Colonic mucosa (tissue), 4 donors: ENCODE data around the gene DPEP2. TPM values are rescaled to one million over a fixed set of nuclear protein-coding genes. Genes with fewer than 3 reads are reported as not detected.

ENCODE experiments used
- DNase-seq: peaks from one replicate; pipeline ENCODE4 v3.0.0-alpha.2; 2020
- H3K27ac ChIP-seq: fragments of 200-600 bp; one replicate; pipeline ENCODE4 v1.8.0; 2021
- H3K27me3 ChIP-seq: fragments of 200-600 bp; one replicate; pipeline ENCODE4 v1.8.0; 2021
- H3K36me3 ChIP-seq: fragments of 200-600 bp; one replicate; pipeline ENCODE4 v1.8.0; 2021
- H3K4me1 ChIP-seq: fragments of 200-600 bp; one replicate; pipeline ENCODE4 v1.8.0; 2021; ENCODE audit warnings: mild to moderate bottlenecking
- H3K4me3 ChIP-seq: fragments of 200-600 bp; one replicate; pipeline ENCODE4 v1.8.0; 2021
- H3K9ac ChIP-seq, 2 donors: one replicate each; pipeline ENCODE4 v1.7.0; 2013; ENCODE audit warnings: control low read depth in 2 of 2, low read depth in 2 of 2, low read length in 2 of 2
- H3K9me3 ChIP-seq: fragments of 200-600 bp; one replicate; pipeline ENCODE4 v1.8.0; 2021
- intact Hi-C: fragments of 100-400 bp; cut with DNase I; formaldehyde crosslinking; loops from one replicate; pipeline ENCODE4 v1.14.1; 2022
- total RNA-seq, 2 donors: library from RNA; stranded (reverse); fragmentation: NEBNext Ultra II Directional in 1 of 2; extraction: Animal tissue kit (Norgen Biotek cat#: 25700) in 1 of 2; gene quantifications; one replicate each; pipeline ENCODE4 v1.2.1, GENCODE V29; 2021
- TF ChIP-seq, protein P1 (sequence below): fragments of 200-600 bp; IDR thresholded peaks from one replicate; pipeline ENCODE4 v1.8.0; 2022; ENCODE audit warnings: antibody characterized with exemption, mild to moderate bottlenecking
- donor health status: healthy.
- donor health status: DM: no; HTN: no; CAD: no.
- donor health status: DM: no; HTN: no; CAD: no.

The DPEP2 gene
- total RNA-seq, 2 donors from 2014 or later: 0.88 to 0.96 TPM

DNA sequence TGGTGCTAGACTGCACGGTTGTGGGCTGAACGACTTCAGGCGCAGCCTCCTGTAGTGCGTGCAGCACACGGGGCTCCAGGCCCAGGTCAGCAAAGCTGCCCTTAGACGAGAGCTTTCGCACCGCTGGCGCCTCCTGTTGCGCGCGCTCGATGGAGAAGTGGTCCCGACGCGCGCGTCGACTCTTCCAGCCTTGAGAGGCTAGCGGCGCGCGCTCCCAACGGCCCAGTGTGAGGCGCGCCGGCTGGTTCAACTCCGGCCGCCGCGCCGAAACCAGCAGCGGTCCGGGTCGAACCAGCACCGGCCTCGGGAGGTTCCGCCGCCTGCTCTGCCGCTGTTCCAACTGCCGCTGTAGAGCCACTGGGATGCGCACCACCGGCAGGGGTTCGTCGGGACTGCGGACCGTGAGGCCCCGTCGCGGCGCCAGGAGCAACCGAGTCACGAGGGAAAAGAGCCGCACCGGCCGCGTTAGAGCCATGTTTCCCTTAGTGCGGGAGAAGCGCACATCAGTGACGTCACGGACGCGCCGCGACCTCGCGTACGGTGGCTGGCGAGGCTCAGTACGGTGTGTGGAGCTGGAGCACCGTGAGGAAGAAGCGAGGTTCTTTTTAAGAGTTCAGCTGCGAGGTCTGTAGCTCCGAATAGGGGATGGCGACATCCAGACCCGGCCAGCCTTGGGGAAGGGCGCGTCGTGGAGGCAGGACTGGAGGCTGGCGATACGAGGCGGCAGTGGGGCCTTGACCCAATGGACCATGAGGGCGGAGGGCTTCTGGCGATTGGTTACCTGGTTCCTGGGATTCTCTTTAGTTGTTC lies 23.6 kb upstream of the DPEP2 start, which contains the start of the genes DDX28 and DUS2:
TSS of gene DDX28 (minus strand) at position 505 of the 810 bp plus-strand sequence. CDS start at position 475, 30 bp downstream.
TSS of gene DUS2 (plus strand) at position 557 of the 810 bp plus-strand sequence. CDS start 14,740 bp downstream, outside the sequence.
- Histone ChIP-seq H3K36me3 (no peaks in the 10 kb centered on the region), H3K27me3 (no peaks in the 10 kb centered on the region), H3K9ac (peak within 1 kb of the TSS; percentile 89 to 92), H3K9me3 (no peaks in the 10 kb centered on the region), H3K27ac (peak within 1 kb of the TSS; percentile 71), H3K4me3 (peak within 1 kb of the TSS; percentile 98), H3K4me1 (peaks cover 17% of the 10 kb centered on the region)
- TF ChIP-seq, protein P1, sequence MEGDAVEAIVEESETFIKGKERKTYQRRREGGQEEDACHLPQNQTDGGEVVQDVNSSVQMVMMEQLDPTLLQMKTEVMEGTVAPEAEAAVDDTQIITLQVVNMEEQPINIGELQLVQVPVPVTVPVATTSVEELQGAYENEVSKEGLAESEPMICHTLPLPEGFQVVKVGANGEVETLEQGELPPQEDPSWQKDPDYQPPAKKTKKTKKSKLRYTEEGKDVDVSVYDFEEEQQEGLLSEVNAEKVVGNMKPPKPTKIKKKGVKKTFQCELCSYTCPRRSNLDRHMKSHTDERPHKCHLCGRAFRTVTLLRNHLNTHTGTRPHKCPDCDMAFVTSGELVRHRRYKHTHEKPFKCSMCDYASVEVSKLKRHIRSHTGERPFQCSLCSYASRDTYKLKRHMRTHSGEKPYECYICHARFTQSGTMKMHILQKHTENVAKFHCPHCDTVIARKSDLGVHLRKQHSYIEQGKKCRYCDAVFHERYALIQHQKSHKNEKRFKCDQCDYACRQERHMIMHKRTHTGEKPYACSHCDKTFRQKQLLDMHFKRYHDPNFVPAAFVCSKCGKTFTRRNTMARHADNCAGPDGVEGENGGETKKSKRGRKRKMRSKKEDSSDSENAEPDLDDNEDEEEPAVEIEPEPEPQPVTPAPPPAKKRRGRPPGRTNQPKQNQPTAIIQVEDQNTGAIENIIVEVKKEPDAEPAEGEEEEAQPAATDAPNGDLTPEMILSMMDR: no peak
- intact Hi-C loops: no loop called here
- peak; percentile 96 for DNase-seq

DNA sequence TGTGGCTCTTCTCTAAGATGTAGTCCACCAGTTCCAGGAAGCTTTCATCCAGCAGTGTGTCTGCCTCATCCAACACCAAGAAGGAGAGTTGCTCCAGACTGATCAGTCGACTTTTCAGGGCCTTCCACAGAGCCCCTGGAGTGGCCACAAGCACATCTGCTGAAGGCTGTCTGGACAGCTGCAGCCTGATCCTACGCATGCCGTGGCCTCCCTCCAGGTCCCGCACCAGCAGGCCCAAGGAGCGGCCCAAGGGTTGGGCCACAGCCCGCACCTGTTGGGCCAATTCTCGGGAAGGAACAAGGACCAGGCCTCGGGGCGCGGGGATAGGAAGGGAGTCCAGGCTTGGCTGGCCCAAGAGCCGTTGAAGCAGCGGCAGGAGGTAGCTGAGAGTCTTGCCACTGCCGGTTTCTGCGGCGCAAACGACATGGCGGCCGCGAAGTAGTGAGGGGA lies 23.0 kb upstream of the DPEP2 start:
- Histone ChIP-seq H3K4me1 (peaks cover 17% of the 10 kb centered on the region), H3K4me3 (peak overlapping the region; percentile 98), H3K27ac (no peak overlapping the region), H3K36me3 (no peaks in the 10 kb centered on the region), H3K9ac (peak overlapping the region; percentile 89 to 92), H3K27me3 (no peaks in the 10 kb centered on the region), H3K9me3 (no peaks in the 10 kb centered on the region)
- TF ChIP-seq, protein P1: no peak
- intact Hi-C loops: no loop called here
- DNase-seq: no peak

DNA sequence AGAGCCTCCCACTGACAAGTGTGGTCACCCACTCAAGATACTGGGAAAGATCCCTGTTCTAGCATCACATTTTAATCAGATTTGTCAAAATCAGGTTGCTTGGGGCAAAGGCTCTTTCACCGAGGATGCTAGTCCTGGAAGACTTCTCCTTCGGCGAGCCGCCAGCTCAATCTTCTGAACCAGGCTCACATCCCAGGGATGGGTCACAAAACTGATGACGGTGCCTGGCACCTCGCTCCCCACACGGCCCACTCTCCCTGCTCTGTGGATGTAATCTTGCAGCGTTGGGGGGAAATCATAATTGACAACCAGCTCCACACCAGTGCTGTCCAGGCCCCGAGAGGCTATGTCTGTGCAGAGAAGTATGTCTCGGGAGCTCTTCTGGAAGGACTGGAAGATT lies 22.2 kb upstream of the DPEP2 start:
- H3K9ac ChIP-seq: peak overlapping the region in 1 of 2 donors; percentile 92
- TF ChIP-seq, protein P1: no peak
- no peak overlapping the region for H3K27ac ChIP-seq
- H3K36me3 ChIP-seq: no peaks in the 10 kb centered on the region
- peaks cover 17% of the 10 kb centered on the region for H3K4me1 ChIP-seq
- H3K4me3 ChIP-seq: no peak overlapping the region
- DNase-seq: no peak
- no peaks in the 10 kb centered on the region for H3K9me3 ChIP-seq
- intact Hi-C loops: no loop called here
- no peaks in the 10 kb centered on the region for H3K27me3 ChIP-seq

DNA sequence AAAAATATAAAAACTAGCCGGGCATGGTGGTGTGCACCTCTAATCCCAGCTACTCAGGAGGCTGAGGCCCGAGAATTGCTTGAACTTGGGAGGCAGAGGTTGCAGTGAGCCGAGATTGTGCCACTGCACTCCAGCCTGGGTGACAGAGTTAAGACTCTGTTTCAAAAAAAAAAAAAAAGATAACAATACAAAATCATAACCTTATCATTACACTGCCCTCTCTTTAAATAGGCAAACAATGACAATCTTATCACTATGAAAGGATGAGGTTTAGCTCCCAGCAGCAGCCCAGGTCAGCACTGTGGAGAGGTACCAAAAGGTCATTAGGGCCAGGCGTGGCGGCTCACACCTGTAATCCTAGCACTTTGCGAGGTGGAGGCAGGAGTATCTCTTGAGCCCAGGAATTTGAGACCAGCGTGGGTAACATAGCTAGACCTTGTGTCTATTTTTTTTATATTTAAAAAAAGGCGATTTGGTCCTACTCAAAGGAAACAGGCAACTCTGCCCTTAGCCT lies 19.9 kb upstream of the DPEP2 start:
- Histone ChIP-seq H3K9me3 (no peaks in the 10 kb centered on the region), H3K36me3 (no peaks in the 10 kb centered on the region), H3K4me1 (peaks cover 17% of the 10 kb centered on the region), H3K9ac (no peak overlapping the region), H3K27ac (no peak overlapping the region), H3K27me3 (no peaks in the 10 kb centered on the region), H3K4me3 (no peak overlapping the region)
- TF ChIP-seq, protein P1: no peak
- intact Hi-C loops: no loop called here
- no peak for DNase-seq

DNA sequence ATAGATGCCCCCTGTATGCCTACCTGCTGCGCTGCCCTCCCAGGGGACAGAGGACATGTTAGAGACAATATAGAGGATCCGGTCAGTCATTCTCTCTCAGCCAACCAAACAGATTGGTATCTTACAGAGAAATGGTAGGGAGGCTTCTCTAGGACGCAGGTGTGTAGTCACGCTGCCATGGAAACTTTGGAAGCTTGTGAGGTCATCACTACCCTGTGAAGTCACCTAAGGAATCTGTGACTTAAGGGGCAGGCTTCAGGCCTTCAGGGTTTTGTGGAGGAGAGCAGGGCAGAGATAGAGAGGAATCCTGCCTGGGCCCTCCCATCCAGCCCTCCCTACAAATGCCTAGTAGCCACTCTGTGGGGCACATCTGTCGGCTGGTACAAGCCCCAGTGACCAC lies 16.4 kb upstream of the DPEP2 start, which contains the start of gene DPEP2NB:
TSS of gene DPEP2NB (minus strand) at position 231 of the 400 bp plus-strand sequence. CDS start at position 90, 141 bp downstream.
- no peak for DNase-seq
- intact Hi-C loops: no loop called here
- H3K27me3 ChIP-seq: no peaks in the 10 kb centered on the region

More for the DNA sequence above, 16.4 kb upstream of the DPEP2 start, which contains the start of gene DPEP2NB:
- Histone ChIP-seq H3K27ac (no peak within 1 kb of the TSS), H3K9ac (no peak within 1 kb of the TSS), H3K4me3 (no peak within 1 kb of the TSS), H3K4me1 (no peaks in the 10 kb centered on the region), H3K9me3 (no peaks in the 10 kb centered on the region), H3K36me3 (no peaks in the 10 kb centered on the region)
- TF ChIP-seq, protein P1: no peak
